Vagina (tissue), 2 donors: ENCODE data around the gene TEX9.

Source experiments
- POLR2A ChIP-seq, 2 donors: fragments of 450-650 bp; IDR thresholded peaks; one replicate each; pipeline ENCODE4 v1.6.1; 2017; ENCODE audit warnings: antibody characterized with exemption in 2 of 2, mild to moderate bottlenecking in 2 of 2, moderate library complexity in 2 of 2
- POLR2AphosphoS5 ChIP-seq, 2 donors: sonication (generic); formaldehyde crosslinking; IDR thresholded peaks; one replicate each; pipeline ENCODE4 v1.9.0; 2017; ENCODE audit warnings: antibody characterized with exemption in 2 of 2, mild to moderate bottlenecking in 2 of 2, low read depth in 1 of 2; ENCODE audit not compliant: insufficient read depth in 1 of 2
- TF ChIP-seq, protein P1 (sequence below), 3 experiments: fragments of 450-650 bp in 2 of 3; fragments of 200-600 bp in 1 of 3; sonication (generic) in 1 of 3; IDR thresholded peaks; one replicate each; pipeline ENCODE4 v1.5.1; 2017 to 2019; ENCODE audit warnings: antibody characterized with exemption in 3 of 3, mild to moderate bottlenecking in 2 of 3, moderate library complexity in 2 of 3

DNA sequence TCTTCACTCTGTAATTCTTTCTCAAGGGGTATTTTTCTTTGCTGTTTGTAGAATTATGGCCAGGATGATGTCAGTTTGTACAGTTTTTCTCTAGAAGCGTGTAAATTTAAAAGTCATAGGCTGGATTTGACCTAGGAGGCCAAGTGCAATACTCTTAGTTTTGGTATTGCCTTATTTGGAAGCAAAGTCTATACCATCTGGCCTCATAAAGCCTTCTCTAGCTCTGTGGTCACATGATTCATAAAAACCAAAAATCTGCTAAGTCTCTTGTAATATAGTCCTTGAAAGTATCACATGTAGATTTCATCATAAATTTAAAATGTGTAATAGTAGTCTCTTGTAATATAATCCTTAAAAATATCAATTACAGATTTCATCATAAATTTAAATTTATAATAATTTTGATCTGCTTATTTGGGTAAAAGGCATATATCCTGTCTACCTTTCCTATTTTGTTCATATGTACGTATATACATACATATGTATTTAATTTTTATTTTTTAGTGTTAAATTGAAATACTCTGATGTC lies 25.6 kb downstream of the TEX9 start:
- TF ChIP-seq, protein P1, sequence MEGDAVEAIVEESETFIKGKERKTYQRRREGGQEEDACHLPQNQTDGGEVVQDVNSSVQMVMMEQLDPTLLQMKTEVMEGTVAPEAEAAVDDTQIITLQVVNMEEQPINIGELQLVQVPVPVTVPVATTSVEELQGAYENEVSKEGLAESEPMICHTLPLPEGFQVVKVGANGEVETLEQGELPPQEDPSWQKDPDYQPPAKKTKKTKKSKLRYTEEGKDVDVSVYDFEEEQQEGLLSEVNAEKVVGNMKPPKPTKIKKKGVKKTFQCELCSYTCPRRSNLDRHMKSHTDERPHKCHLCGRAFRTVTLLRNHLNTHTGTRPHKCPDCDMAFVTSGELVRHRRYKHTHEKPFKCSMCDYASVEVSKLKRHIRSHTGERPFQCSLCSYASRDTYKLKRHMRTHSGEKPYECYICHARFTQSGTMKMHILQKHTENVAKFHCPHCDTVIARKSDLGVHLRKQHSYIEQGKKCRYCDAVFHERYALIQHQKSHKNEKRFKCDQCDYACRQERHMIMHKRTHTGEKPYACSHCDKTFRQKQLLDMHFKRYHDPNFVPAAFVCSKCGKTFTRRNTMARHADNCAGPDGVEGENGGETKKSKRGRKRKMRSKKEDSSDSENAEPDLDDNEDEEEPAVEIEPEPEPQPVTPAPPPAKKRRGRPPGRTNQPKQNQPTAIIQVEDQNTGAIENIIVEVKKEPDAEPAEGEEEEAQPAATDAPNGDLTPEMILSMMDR (IDR thresholded peaks at IDR 0.05): no peak
- TF ChIP-seq POLR2A (IDR thresholded peaks at IDR 0.05) (no peak), POLR2AphosphoS5 (IDR thresholded peaks at IDR 0.05; ENCODE audit: insufficient read depth in 1 of 2, low read depth in 1 of 2) (no peak)
